Epithelial cell of proximal tubule (primary cell): ENCODE results near the gene B3GNT8. TPM values are rescaled to one million over a fixed set of nuclear protein-coding genes. Genes with fewer than 3 reads are reported as not detected.
"Not testable (repeated sequence)": the region's sequence is repeated elsewhere in the genome, so short reads cannot be mapped to it uniquely, and the experiment has no call there.

Experiments used
- DNase-seq: peaks from one replicate; pipeline ENCODE4 v3.0.0-alpha.2; 2011; ENCODE audit warnings: low read depth
- H3K4me3 ChIP-seq: 2 replicates; pipeline ENCODE4 v1.5.1; 2011; ENCODE audit warnings: low read depth, mild to moderate bottlenecking, low read length
- CTCF ChIP-seq: conservative IDR thresholded peaks from 2 replicates; pipeline ENCODE4 v1.5.1; 2012; ENCODE audit warnings: low read depth, mild to moderate bottlenecking, low read length
- total RNA-seq: library from RNA; depleted of rRNA; stranded (reverse); fragments of >200 nt; gene quantifications from 2 replicates; pipeline ENCODE4 v1.2.3, GENCODE V29; 2015

Gene B3GNT8
- total RNA-seq, 1 donor from 2014 or later = 2.4 TPM

- DNase-seq = no peak
- TF ChIP-seq CTCF = no peak
- no peak overlapping the region for H3K4me3 ChIP-seq
Observed at GRCh38 chr19:41386442-41386841, 40.7 kb downstream of the B3GNT8 start.

GRCh38 chr19:41384351-41384750 is 42.8 kb downstream of the B3GNT8 start:
- DNase-seq = no peak
- H3K4me3 ChIP-seq = no peak overlapping the region
- no peak for TF ChIP-seq CTCF

- DNase-seq, H3K4me3 ChIP-seq: not testable (repeated sequence)
Observed at GRCh38 chr19:41381536-41381935, 45.6 kb downstream of the B3GNT8 start.

GRCh38 chr19:41377977-41378709 is 49.0 kb downstream of the B3GNT8 start:
- DNase-seq = no peak
- no peak for TF ChIP-seq CTCF
- no peak overlapping the region for H3K4me3 ChIP-seq

- TF ChIP-seq CTCF = no peak
- DNase-seq = no peak
- H3K4me3 ChIP-seq = peak overlapping the region; percentile 58
Observed at GRCh38 chr19:41376998-41377365, 50.2 kb downstream of the B3GNT8 start.

GRCh38 chr19:41376241-41376997 is 50.8 kb downstream of the B3GNT8 start, which contains the start of gene TMEM91:
TSS of gene TMEM91 (plus strand) at chr19:41376533. CDS start at chr19:41378310, 1,777 bp downstream.
- no peak for TF ChIP-seq CTCF
- no peak for DNase-seq
- peak within 1 kb of the TSS; percentile 58 for H3K4me3 ChIP-seq

Other genes with a start within 250 kb of the B3GNT8 start
- 4.9 and 24.7 TPM in 2 replicates for gene CYP2S1, start 234.2 kb downstream of the B3GNT8 start, total RNA-seq
- 206 and 343 TPM in 2 replicates for gene AXL, start 208.2 kb downstream of the B3GNT8 start, total RNA-seq
- gene HNRNPUL1, start 163.0 kb downstream of the B3GNT8 start, total RNA-seq = 154 and 177 TPM in 2 replicates
- gene CCDC97, start 117.2 kb downstream of the B3GNT8 start, total RNA-seq = 11.4 and 11.6 TPM in 2 replicates
- gene TGFB1, start 73.5 kb downstream of the B3GNT8 start, total RNA-seq = 8.5 and 24.3 TPM in 2 replicates
- 5.3 and 22.9 TPM in 2 replicates for gene B9D2, start 63.2 kb downstream of the B3GNT8 start, total RNA-seq
- 2.7 and 3.5 TPM in 2 replicates for gene TMEM91, start 50.8 kb downstream of the B3GNT8 start, total RNA-seq
- gene EXOSC5, start 30.0 kb downstream of the B3GNT8 start, total RNA-seq = 23.7 and 43.8 TPM in 2 replicates
- 24.0 and 35.7 TPM in 2 replicates for gene BCKDHA, start 29.6 kb downstream of the B3GNT8 start, total RNA-seq
- 54.9 and 74.8 TPM in 2 replicates for gene DMAC2, start 12.5 kb upstream of the B3GNT8 start, total RNA-seq
- gene ERICH4, start 15.8 kb upstream of the B3GNT8 start, total RNA-seq = not detected in 2 replicates
- gene CEACAM21, start 148.8 kb upstream of the B3GNT8 start, total RNA-seq = not detected in 2 replicates
- gene CEACAM4, start 199.7 kb upstream of the B3GNT8 start, total RNA-seq = not detected in 2 replicates